ENCODE data around the gene CLCNKA. TPM values are rescaled to one million over a fixed set of nuclear protein-coding genes. Genes with fewer than 3 reads are reported as not detected.

The CLCNKA gene
- total RNA-seq, result 20.8 TPM

GRCh38 chr1:16021681-16022080 lies at the start of gene CLCNKA:
CLCNKA (plus strand) TSS chr1:16022036; CDS start chr1:16022620, 584 bp downstream.

DNA sequence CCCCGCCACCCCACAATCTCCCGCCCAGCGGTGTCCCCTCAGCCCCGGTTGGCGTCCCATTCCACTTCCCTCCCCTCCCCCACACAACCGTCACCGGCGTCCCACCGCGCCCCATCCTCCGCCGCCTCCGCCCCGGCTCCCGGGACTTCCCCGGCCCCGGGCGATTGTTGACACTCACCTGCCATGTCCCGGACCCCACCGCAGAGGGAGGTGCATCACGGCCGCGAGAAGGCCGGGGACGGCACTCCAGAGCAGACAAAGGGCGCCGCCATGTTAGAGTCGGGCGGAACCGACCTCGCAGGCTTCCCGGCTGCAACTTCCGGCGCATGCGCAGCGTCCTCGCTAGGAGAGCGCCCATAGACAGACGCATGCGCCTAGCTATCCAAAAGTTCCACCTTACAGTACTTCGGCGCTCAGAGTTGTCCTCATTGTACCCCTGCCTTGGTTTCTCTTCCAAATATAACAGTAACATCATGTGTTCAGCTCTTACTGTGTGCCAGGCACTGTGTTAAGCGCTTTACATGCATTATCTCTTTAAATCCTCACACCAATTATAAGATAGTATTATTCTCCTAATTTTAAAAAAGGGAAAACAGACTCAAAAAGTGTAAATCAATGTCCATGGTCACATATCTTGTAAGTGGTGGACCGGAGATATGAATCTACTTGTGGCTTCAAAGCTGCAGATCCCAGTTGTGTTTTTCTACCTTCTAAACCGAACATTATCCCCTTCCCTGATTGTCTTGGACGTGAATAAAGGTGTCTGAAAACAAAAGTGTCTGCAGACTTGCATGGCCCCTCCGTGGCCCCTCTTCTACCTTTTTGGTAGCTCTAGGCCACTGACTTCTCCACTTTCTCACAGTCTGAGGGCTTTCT lies 45.8 kb upstream of the CLCNKA start, which contains the start of gene ZBTB17:
Gene ZBTB17 (minus strand): TSS at position 297 of the 876 bp plus-strand sequence. CDS start 27,606 bp downstream, outside the sequence.

GRCh38 chr1:16017461-16018303 lies 4.2 kb upstream of the CLCNKA start, which contains the start of gene HSPB7:
HSPB7 (minus strand) TSS chr1:16018043; CDS start chr1:16017963, 80 bp downstream.

GRCh38 chr1:16043521-16043920 lies 21.7 kb downstream of the CLCNKA start, which contains the start of gene CLCNKB:
CLCNKB (plus strand) TSS chr1:16043782; CDS start chr1:16044493, 711 bp downstream.

GRCh38 chr1:16073490-16074119 lies 51.8 kb downstream of the CLCNKA start, which contains the start of gene FAM131C:
FAM131C (minus strand) TSS chr1:16073651; CDS start chr1:16073442, 209 bp downstream.

Small RNAs within 50 kb of the gene (small RNA-seq; reads per million reads assigned to genes)
- gene AL355994.1 (ENCODE audit: low replicate concordance), result not detected
- gene AL355994.5 (ENCODE audit: low replicate concordance), result not detected

Other genes with a start within 250 kb of the CLCNKA start
- 4.7 TPM for gene UQCRHL, start 214.4 kb upstream of the CLCNKA start, total RNA-seq
- 59.6 TPM for gene SPEN, start 174.3 kb upstream of the CLCNKA start, total RNA-seq
- 36.6 TPM for gene ZBTB17, start 45.9 kb upstream of the CLCNKA start, total RNA-seq
- 0.12 TPM for gene SRARP, start 17.8 kb upstream of the CLCNKA start, total RNA-seq
- 7.3 TPM for gene HSPB7, start 4.0 kb upstream of the CLCNKA start, total RNA-seq
- gene CLCNKB, start 21.7 kb downstream of the CLCNKA start, total RNA-seq, result 73.2 TPM
- 1.7 TPM for gene FAM131C, start 51.6 kb downstream of the CLCNKA start, total RNA-seq
- gene EPHA2, start 134.0 kb downstream of the CLCNKA start, total RNA-seq, result 32.3 TPM
- gene ARHGEF19, start 190.6 kb downstream of the CLCNKA start, total RNA-seq, result 12.1 TPM
- 8.3 TPM for gene CPLANE2, start 215.1 kb downstream of the CLCNKA start, total RNA-seq